K562 (cell line): Measurements from ENCODE around the gene LTN1. TPM values are rescaled to one million over a fixed set of nuclear protein-coding genes. Genes with fewer than 3 reads are reported as not detected.

Experiments used
- ATF1 ChIP-seq, 2 experiments: fragments of 450-650 bp in 1 of 2; IDR thresholded peaks; 2 replicates each; pipeline ENCODE4 v1.6.1; 2016; ENCODE audit warnings: missing compliant biosample characterization in 1 of 2, missing genetic modification characterization in 1 of 2
- C11orf30 ChIP-seq: fragments of 450-650 bp; IDR thresholded peaks from 2 replicates; pipeline ENCODE4 v1.6.1; 2016; ENCODE audit warnings: low read depth, mild to moderate bottlenecking
- CCAR2 ChIP-seq: fragments of 200-400 bp; formaldehyde crosslinking; IDR thresholded peaks from 2 replicates; pipeline ENCODE4 v1.6.1; 2017; ENCODE audit warnings: mild to moderate bottlenecking, low read depth, low read length
- CREM ChIP-seq: IDR thresholded peaks from 2 replicates; pipeline ENCODE4 v1.6.1; 2014; ENCODE audit warnings: antibody characterized with exemption, low read depth
- CSDE1 ChIP-seq, 2 experiments: fragments of 450-650 bp; IDR thresholded peaks; 2 replicates each; pipeline ENCODE4 v1.6.1; 2016; ENCODE audit warnings: mild to moderate bottlenecking in 1 of 2
- CXXC5 ChIP-seq: fragments of 250-450 bp; sonication (Bioruptor Pico); IDR thresholded peaks from 2 replicates; pipeline ENCODE4 v1.8.0; 2022; ENCODE audit warnings: inconsistent platforms, mild to moderate bottlenecking, moderate library complexity
- DNMT1 ChIP-seq: fragments of 450-650 bp; IDR thresholded peaks from 2 replicates; pipeline ENCODE4 v1.6.1; 2016; ENCODE audit warnings: antibody characterized with exemption, mild to moderate bottlenecking
- KHSRP ChIP-seq: fragments of 450-650 bp; IDR thresholded peaks from 2 replicates; pipeline ENCODE4 v1.6.1; 2017
- MAX ChIP-seq: sonication (generic); formaldehyde crosslinking; IDR thresholded peaks from 2 replicates; pipeline ENCODE4 v1.9.0; 2022; ENCODE audit warnings: mild to moderate bottlenecking, missing genetic modification reagents
- PKNOX1 ChIP-seq: fragments of 450-650 bp; IDR thresholded peaks from 2 replicates; pipeline ENCODE4 v1.6.1; 2016
- RBM39 ChIP-seq: fragments of 200-400 bp; formaldehyde crosslinking; optimal IDR thresholded peaks from 2 replicates; pipeline ENCODE3; 2018; ENCODE audit warnings: low read depth, low read length
- REST ChIP-seq, 2 experiments: fragments of 450-650 bp; formaldehyde crosslinking in 1 of 2; IDR thresholded peaks; 2 replicates each; pipeline versions ENCODE4 v1.4.0 to v1.6.1; 2014 to 2020; ENCODE audit warnings: mild to moderate bottlenecking in 2 of 2, borderline replicate concordance in 1 of 2, low read depth in 1 of 2
- SMARCC2 ChIP-seq: fragments of 450-650 bp; IDR thresholded peaks from 2 replicates; pipeline ENCODE4 v1.6.1; 2017; ENCODE audit warnings: antibody characterized with exemption, moderate library complexity, mild to moderate bottlenecking, low read depth
- TARDBP ChIP-seq: fragments of 450-650 bp; IDR thresholded peaks from 2 replicates; pipeline ENCODE4 v1.6.1; 2016
- TCF3 ChIP-seq: sonication (generic); formaldehyde crosslinking; IDR thresholded peaks from 2 replicates; pipeline ENCODE4 v1.4.0; 2020; ENCODE audit warnings: mild to moderate bottlenecking, missing genetic modification reagents
- ZBTB17 ChIP-seq: fragments of 450-650 bp; formaldehyde crosslinking; IDR thresholded peaks from 2 replicates; pipeline ENCODE4 v1.4.0; 2020; ENCODE audit warnings: mild to moderate bottlenecking
- ZFP91 ChIP-seq: sonication (generic); formaldehyde crosslinking; IDR thresholded peaks from 2 replicates; pipeline ENCODE4 v1.8.0; 2022; ENCODE audit warnings: mild to moderate bottlenecking, missing genetic modification reagents
- polyA plus RNA-seq, 8 experiments: library from polyadenylated mRNA; depleted of rRNA in 4 of 8; stranded (reverse) in 5 of 8; unstranded in 3 of 8; fragments of >200 nt; fragmentation: Nextera tagmentation in 2 of 8; fragmentation: Illumina TruSeq in 1 of 8; extraction: Ambion mirVana in 2 of 8; extraction: Trizol in 1 of 8; gene quantifications; 2 replicates each; pipeline versions ENCODE4 v1.2.1 to v1.2.3, GENCODE V29; 2011 to 2014; ENCODE audit warnings: inconsistent platforms in 1 of 8, missing spikeins in 1 of 8
- total RNA-seq, 7 experiments: library from RNA; depleted of rRNA in 6 of 7; stranded (reverse); fragments of >200 nt in 6 of 7; fragmentation: Illumina TruSeq in 2 of 7; extraction: Trizol in 2 of 7; gene quantifications; 2 replicates each; pipeline versions ENCODE4 v1.2.1 to v1.2.3, GENCODE V29; 2011 to 2021; ENCODE audit warnings: low replicate concordance in 1 of 7

LTN1 gene
- total and polyA plus RNA-seq, 9 of the 15 experiments (the other 6 are each of a cell fraction or from before 2014, with no cell fraction given): 15.7 to 49.6 (median 28.7) TPM

- TF ChIP-seq ZBTB17 (CRISPR knock-in tag): peak; percentile 74; the same call in 1 of the 2 replicates
- peak; percentile 99 for TF ChIP-seq CREM
- TF ChIP-seq ATF1 (CRISPR knock-in tag; IDR thresholded peaks at IDR 0.05): peak; percentile 85
- peak; percentile 99 for TF ChIP-seq ATF1 (tag; IDR thresholded peaks at IDR 0.05)
- TF ChIP-seq DNMT1: no peak
- peak; percentile 21; the same call in 1 of the 2 replicates for TF ChIP-seq TCF3 (CRISPR knock-in tag)
- TF ChIP-seq SMARCC2: no peak; the same call in 1 of the 2 replicates
- peak; percentile 74; the same call in 1 of the 2 replicates for TF ChIP-seq TARDBP
- peak; percentile 85 for TF ChIP-seq MAX (CRISPR knock-in tag)
- peak; percentile 98 for TF ChIP-seq C11orf30
- peak; percentile 24 for TF ChIP-seq RBM39
- TF ChIP-seq CXXC5 (CRISPR knock-in tag): peak; percentile 85
- TF ChIP-seq KHSRP: peak; percentile 88
- no peak for TF ChIP-seq ZFP91 (CRISPR knock-in tag)
- TF ChIP-seq PKNOX1: peak; percentile 99
- no peak for TF ChIP-seq REST (IDR thresholded peaks at IDR 0.05; ENCODE audit: borderline replicate concordance)
- peak; percentile 61; the same call in 1 of the 2 replicates for TF ChIP-seq REST (CRISPR knock-in tag; IDR thresholded peaks at IDR 0.05; ENCODE audit: low read depth)
- TF ChIP-seq CSDE1 (IDR thresholded peaks at IDR 0.05): peak in 1 of 2 experiments; percentile 76; a peak in 2 of 4 replicates
- TF ChIP-seq CCAR2: no peak
Measured at GRCh38 chr21:29024474-29025327, 32.0 kb upstream of the LTN1 start, which contains the start of gene USP16 (continued).
